Fibroblast of villous mesenchyme (primary cell): ENCODE measurements around the gene MRPL32. TPM values are rescaled to one million over a fixed set of nuclear protein-coding genes. Genes with fewer than 3 reads are reported as not detected.

ENCODE experiments used
- DNase-seq: peaks from one replicate; pipeline ENCODE4 v3.0.0-alpha.2; 2010; ENCODE audit warnings: low read depth
- H3K4me3 ChIP-seq: 2 replicates; pipeline ENCODE4 v1.5.1; 2011; ENCODE audit warnings: low read depth, mild to moderate bottlenecking, low read length
- CTCF ChIP-seq: IDR thresholded peaks from 2 replicates; pipeline ENCODE4 v1.5.1; 2012; ENCODE audit warnings: low read depth, mild to moderate bottlenecking, low read length; ENCODE audit not compliant: insufficient read depth
- total RNA-seq: library from RNA; depleted of rRNA; stranded (reverse); fragments of >200 nt; gene quantifications from 2 replicates; pipeline ENCODE4 v1.2.3, GENCODE V29; 2012

MRPL32 gene
- total RNA-seq, 1 donor = 46.6 TPM

GRCh38 chr7:42934291-42934690, 2.1 kb downstream of the MRPL32 start:
- TF ChIP-seq CTCF = no peak
- no peak for DNase-seq
- no peak overlapping the region for H3K4me3 ChIP-seq

GRCh38 chr7:42935861-42936260, 3.7 kb downstream of the MRPL32 start:
- no peak for TF ChIP-seq CTCF
- DNase-seq = no peak
- H3K4me3 ChIP-seq = no peak overlapping the region

GRCh38 chr7:42939457-42940240, 7.5 kb downstream of the MRPL32 start:
- DNase-seq = no peak
- no peak overlapping the region for H3K4me3 ChIP-seq
- TF ChIP-seq CTCF = no peak

- TF ChIP-seq CTCF = peak; percentile 90
- DNase-seq = peak; percentile 77
Measured at GRCh38 chr7:42940985-42941847, 9.0 kb downstream of the MRPL32 start.

GRCh38 chr7:42945821-42946626, 13.8 kb downstream of the MRPL32 start:
- no peak for TF ChIP-seq CTCF
- DNase-seq = peak; percentile 15
- peak overlapping the region; percentile 33 for H3K4me3 ChIP-seq

More at GRCh38 chr7:42940985-42941847, 9.0 kb downstream of the MRPL32 start:
- no peak overlapping the region for H3K4me3 ChIP-seq

GRCh38 chr7:42946627-42946950, 14.4 kb downstream of the MRPL32 start:
- TF ChIP-seq CTCF = no peak
- no peak for DNase-seq
- H3K4me3 ChIP-seq = no peak overlapping the region
